Activated CD4-positive, CD25-positive, alpha-beta regulatory T cell treated with anti-CD3 and anti-CD28 coated beads, Interleukin-2, amount 50 U/mL, for 72 hours (primary cell): ENCODE data around the gene LSM3.

Experiments
- DNase-seq: peaks from one replicate; pipeline ENCODE4 v3.0.0; 2021

LSM3 gene

GRCh38 chr3:14158370-14158769 lies 20.2 kb upstream of the LSM3 start:
- DNase-seq = no peak

- no peak for DNase-seq
Measured at GRCh38 chr3:14159426-14159825, 19.2 kb upstream of the LSM3 start.

DNA sequence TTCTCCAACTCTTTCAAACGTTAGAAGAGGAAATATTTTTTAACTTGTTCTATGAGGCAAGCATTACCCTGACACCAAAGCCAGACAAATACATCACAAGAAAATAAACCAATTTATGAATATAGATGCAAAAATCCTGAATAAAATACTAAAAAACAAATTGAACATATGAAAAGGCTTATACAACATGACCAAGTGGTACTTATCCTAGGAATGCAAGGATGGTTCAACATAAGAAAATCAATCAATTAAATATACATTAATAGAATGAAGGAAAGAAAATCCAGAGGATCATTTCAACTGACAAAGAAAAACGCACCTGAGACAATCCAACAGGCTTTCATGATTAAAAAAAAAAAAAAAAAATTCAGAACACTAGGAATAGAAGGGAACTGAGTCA lies 17.3 kb upstream of the LSM3 start:
- no peak for DNase-seq

DNA sequence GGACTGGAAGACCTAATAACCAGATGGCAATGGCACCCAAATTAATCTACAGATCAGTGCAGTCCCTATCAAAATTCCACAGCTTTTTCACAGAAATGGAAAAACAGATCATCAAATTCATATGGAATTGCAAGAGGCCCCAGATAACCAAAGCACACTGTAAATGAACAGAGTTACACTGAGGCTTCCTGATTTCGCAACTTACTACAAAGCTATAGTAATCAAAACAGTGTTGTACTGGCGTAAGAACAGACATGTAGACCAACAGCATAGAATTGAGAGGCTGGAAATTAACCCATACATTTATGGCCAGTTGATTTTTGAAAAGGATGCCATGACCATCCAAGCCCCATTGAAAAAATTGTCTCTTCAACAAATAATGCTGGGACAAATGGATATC lies 16.4 kb upstream of the LSM3 start:
- no peak for DNase-seq

DNA sequence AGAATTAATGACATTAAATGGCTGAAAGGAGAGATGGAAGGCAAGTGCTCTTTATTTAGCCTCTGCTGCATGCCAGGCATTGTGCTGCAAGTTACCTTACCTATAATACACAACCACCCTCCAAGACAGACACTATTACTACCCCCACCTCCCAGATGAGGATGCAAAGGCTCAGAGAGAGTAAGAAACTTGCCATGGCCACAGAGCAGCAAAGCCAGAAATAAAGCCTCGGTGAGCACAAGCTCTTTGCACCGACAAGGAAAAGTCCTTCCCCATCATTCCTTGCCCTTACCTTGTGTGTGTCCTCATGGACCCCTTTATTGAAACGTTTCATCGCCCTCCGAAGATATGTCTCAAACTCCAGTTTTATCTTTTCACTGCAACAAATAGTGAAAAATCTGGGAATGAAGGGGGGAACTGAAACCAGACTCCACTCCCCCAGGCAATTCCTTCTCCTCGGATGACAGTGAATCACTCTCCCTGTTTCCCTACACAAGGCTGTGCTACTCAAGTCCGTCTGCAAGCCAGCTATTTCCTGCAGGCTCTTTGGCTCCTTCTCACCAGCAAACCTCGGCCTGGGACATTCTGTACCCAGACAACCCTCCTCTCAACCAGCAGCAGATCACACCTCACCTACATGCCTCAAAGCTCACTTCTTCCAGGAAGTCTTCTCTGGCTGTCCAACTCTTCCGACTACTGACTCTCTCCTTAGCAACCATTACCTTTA lies 11.6 kb upstream of the LSM3 start:
- DNase-seq = no peak

DNA sequence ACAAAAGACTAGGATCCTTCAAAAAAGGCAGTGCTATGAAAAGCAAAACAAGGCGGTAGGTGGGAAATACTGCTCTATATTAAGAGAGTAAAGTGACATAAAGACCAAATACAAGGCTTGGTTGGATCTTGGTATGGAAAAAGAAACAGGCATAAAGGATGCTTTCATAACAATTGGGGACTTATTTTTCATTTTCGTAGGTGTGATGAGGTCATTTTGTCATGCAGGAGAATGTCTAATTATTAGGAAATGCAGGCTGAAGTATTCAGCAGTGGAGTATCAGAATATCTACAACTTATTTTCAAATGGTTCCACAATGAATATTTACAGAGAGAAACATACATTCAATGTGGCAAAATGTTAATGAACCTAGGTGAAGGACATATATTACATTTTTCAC lies 9.2 kb upstream of the LSM3 start:
- no peak for DNase-seq

- DNase-seq = no peak
Measured at GRCh38 chr3:14169871-14170270, 8.7 kb upstream of the LSM3 start.

- no peak for DNase-seq
Measured at GRCh38 chr3:14170531-14171159, 8.0 kb upstream of the LSM3 start.

- no peak for DNase-seq
Measured at GRCh38 chr3:14172496-14172895, 6.1 kb upstream of the LSM3 start.

DNA sequence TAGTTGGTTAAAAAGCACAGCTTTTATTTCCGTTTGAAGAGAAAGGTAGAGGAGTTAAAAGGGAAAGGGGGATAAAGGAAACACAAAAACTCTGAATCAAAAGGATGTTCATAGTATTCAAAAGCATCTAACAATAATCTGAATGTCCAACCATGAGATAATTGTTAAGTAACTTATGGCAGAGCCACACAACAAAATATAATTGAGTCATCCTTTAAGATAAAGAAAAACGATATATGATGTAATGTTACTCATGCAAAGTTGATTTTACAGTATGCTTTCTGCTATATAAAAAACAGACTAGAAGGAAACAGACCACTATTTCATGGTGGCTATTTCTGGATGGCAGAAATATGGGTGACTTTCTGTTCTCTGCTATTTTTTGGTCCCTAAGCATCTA lies 4.1 kb upstream of the LSM3 start:
- no peak for DNase-seq

- peak; percentile 37 for DNase-seq
Measured at GRCh38 chr3:14175383-14176037, 3.1 kb upstream of the LSM3 start.

DNA sequence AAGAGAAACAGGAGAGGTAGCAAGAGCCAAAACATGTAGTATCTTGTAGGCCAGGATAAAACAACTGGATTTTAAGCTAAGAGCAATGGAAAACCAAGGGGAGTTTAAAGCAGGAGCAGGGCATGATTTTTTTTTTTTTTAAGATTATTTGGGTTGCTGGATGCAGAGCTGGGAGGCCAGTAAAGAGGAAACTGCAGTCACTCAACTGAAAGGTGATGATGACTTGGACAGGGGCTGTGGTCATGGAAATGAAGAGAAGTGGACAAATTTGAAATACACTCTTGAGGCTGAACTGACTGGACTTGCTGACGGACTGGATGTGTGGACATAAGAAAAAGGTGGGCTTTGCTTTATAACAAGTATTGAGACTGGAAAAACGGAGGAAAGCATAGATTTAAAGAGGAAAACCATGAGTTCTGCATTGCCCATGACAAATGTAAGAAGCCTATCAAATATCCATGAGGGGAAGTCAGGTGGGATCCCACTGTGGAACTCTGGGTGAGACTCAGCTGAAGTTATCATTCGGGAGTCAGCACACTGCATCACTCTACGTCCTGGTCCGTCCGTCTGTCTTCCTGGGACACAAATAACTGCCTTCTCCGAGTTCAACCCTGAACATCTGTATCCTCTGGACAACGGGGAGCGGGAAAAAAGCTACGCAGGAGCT lies 904 bp upstream of the LSM3 start:
- DNase-seq = no peak

DNA sequence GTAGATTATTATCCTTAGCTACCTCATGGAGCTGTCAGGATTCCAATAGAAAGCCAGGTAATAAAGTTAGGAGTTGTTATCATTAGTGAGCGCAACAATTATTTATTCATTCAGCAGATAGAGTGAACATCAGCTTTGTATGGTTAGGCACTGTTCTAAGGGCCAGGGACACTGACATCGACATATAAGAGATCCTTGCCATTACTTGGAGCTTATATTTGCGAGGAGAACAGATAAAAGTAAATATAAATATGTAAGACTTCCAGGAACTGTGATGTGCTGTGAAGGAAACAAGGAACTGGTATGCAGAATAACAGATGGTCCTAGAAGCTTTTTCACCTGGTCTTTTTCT lies 473 bp downstream of the LSM3 start:
- DNase-seq = no peak

DNA sequence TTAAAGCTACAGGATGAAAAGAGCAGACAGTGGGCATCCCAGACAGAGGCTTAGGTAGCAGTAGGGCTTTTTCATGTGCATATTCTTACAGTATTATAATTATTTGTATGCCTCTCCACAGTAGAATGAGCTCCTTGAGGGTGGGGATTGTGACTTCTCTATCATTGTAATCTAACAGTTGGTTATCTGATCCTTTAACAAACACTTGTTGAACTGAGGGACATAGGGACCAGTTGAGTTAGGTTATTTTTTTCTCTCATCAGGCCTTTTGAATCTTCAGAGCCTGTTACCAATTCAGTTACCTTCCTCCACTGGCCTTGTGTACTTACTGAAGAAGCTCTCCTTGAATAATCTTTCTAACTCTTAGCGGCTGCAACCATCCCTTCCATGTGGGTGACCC lies 1.2 kb downstream of the LSM3 start:
- no peak for DNase-seq

GRCh38 chr3:14181253-14181652 lies 2.6 kb downstream of the LSM3 start:
- DNase-seq = no peak

DNA sequence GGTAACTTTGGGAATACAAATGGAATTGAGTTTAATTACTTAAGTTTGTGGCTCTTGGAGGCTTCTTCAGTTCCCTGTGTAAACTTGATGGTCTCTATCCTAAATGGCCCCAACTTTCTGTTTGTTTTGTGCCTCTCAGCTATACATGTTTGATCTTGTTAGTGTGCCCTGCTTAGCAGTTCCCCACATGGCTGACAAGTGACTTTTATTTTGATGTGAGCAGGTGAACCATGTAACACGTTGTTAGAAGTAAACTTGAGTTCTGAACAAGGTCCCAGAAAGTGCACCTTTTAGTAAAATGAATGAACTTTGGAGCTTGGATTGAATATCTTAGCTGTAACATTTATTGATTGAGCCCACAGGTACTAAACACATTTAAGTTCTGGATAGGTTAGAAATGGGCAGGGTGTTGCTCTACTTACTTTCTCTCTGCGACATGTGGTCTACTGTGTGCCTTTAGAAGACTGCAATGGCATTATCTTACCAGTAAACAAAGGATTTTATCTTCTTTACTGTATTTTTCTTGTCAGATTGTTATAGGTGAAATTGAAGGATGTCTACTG lies 4.5 kb downstream of the LSM3 start:
- no peak for DNase-seq

DNA sequence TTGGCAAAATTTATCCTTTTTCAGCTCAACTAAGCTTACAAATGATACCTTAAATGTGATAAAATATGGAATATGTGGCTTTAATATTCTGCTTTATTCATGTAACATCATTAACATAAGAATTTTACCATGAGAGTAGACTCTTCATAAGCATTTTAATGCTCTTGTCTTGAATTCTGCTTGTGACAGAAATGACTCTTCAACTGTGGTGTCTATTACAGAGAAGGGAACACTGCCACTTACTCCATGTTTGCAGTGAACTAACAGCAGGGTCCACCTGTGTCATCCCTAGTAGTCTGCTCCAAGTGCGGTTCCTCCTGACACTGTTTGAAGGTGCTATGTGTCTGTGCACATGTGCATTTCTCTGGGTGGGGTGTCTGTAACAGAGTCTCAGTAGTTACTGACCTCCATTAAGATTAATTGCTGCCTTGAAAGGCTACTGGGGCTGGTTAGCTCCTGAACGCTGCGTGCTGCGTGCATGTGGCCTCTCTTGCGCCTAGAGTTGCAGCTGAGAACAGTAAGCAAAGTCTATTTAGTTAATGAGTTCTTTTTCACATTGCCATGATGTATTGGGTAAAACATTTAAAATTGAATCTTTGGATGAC lies 8.3 kb downstream of the LSM3 start:
- no peak for DNase-seq

DNA sequence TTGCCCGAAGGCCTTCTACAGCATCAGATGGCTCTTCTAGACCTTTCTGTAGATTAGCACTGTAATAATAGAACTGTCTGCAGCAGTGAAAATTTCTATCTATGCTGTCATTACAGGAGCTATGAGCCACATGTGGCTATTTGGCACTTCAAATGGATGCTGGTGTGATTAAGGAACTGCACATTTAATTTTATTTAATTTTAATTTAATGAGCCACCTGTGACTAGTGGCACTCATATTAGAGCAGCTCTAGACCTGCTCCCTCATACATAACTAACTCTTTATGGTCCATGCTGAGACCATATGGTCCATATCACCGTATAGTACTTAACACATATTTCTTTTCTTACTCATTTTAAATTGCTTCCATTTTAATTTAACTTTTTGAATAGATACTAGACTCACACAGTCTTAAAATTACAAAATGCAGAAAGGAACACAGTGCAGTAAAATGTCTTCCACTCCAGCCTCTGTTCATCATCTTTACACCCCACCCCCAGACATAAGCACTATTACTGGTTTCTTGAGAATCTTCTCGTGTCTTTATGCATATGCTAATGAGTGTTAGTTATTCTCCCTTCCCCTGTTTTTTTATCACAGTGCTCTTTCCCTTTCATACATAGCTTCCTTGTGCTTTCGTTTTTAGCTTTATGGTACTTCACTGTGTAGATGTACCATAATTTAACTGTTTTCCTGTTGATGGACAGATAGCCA lies 9.6 kb downstream of the LSM3 start:
- no peak for DNase-seq

- DNase-seq = no peak
Measured at GRCh38 chr3:14194865-14195264, 16.2 kb downstream of the LSM3 start.

DNA sequence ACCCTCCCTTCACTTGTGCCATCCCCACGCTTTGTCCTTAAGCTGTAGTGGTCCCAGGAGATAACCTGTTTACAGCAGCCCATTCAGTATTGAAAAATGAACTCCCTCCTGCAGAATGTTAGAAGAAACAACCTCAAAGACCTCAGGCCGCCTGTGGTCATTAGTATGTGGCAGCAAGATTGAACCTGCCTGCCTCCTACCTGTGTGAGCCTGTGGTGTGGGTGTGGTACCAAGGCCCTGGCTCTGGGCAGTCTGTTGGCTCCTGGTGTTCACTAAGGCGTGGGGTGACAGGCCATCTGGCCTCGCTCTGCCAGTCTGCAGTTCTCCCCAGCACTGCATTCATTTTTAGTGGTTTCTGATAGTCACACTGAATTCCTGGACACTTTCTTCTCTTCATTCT lies 21.0 kb downstream of the LSM3 start:
- no peak for DNase-seq

DNA sequence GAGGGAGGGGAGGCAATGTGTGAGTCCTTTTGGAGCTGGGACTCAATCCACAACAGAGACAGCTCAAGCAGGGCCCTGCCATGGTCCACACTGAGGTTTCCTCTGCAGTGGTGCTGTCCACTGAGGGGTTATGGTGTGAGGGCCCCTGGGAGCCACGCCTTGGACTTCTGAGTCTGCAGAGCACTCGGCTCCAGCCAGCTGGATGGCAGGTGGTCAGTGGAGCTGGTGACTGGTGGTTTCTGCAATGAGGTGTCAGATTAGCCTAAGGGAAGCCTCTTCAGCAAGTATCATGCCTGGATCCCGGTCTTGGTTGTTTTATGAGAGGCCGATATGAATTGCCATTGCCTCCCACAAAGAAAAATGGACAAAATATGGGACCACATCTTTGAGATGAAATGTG lies 21.7 kb downstream of the LSM3 start:
- DNase-seq = no peak

- DNase-seq = no peak
Measured at GRCh38 chr3:14200841-14201240, 22.2 kb downstream of the LSM3 start.
